ENCODE measurements around the gene ZBED6. TPM values are rescaled to one million over a fixed set of nuclear protein-coding genes. Genes with fewer than 3 reads are reported as not detected.
"Not testable (repeated sequence)": the region's sequence is repeated elsewhere in the genome, so short reads cannot be mapped to it uniquely, and the experiment has no call there.

Gene ZBED6
- total and polyA plus RNA-seq, 4 donors = 2.4 to 14.1 (median 3.9) TPM

GRCh38 chr1:203791498-203791897, 3.9 kb upstream of the ZBED6 start (continued):
- TF ChIP-seq CTCF (IDR thresholded peaks at IDR 0.05; ENCODE audit: low read depth, low read length, missing input control) = no peak
- TF ChIP-seq ATF3 (IDR thresholded peaks at IDR 0.05) = no peak
- TF ChIP-seq FOXA2 (IDR thresholded peaks at IDR 0.05) = no peak
- TF ChIP-seq HNF4G (IDR thresholded peaks at IDR 0.05) = no peak
- TF ChIP-seq EGR1 (IDR thresholded peaks at IDR 0.05; ENCODE audit: low read depth in 2 of 2) = no peak
- TF ChIP-seq NR2F2 (IDR thresholded peaks at IDR 0.05) = no peak

DNA sequence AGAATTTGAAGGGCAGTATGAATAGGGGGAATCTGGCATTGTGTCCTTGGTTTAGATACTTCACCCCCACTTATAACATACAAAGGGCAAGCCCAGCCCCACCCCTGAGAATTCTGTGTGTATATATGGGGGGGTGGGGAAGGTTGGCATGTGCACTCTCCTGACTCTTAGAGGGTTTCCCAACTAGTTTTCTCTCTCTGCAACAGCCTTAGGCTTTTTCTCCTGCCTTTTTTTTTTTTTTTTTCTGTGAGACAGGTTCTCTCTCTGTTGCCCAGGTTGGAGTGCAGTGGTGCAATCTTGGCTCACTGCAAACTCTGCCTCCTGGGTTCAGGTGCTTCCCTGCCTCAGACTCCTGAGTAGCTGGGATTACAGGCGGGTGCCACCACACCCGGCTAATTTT, 2.9 kb upstream of the ZBED6 start:
- no peaks in the 10 kb centered on the region for H3K36me3 ChIP-seq (ENCODE audit: control insufficient read depth in 4 of 4, insufficient read depth in 3 of 4, low read depth in 1 of 4, low read length in 3 of 4)
- WGBS = 94% methylated on average over 2 of the region's 2 CpGs
- H3K4me3 ChIP-seq (ENCODE audit: low read depth in 1 of 3, low read length in 3 of 3) = no peak overlapping the region
- TF ChIP-seq HNF4G (IDR thresholded peaks at IDR 0.05) = no peak
- TF ChIP-seq, protein P1, sequence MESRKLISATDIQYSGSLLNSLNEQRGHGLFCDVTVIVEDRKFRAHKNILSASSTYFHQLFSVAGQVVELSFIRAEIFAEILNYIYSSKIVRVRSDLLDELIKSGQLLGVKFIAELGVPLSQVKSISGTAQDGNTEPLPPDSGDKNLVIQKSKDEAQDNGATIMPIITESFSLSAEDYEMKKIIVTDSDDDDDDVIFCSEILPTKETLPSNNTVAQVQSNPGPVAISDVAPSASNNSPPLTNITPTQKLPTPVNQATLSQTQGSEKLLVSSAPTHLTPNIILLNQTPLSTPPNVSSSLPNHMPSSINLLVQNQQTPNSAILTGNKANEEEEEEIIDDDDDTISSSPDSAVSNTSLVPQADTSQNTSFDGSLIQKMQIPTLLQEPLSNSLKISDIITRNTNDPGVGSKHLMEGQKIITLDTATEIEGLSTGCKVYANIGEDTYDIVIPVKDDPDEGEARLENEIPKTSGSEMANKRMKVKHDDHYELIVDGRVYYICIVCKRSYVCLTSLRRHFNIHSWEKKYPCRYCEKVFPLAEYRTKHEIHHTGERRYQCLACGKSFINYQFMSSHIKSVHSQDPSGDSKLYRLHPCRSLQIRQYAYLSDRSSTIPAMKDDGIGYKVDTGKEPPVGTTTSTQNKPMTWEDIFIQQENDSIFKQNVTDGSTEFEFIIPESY (IDR thresholded peaks at IDR 0.05) = no peak
- no peak for TF ChIP-seq SP1 (IDR thresholded peaks at IDR 0.05)
- no peak for TF ChIP-seq GABPA (IDR thresholded peaks at IDR 0.05 in 1 of 2, conservative IDR thresholded peaks at IDR 0.05 in 1 of 2)
- no peak for TF ChIP-seq CTCF (IDR thresholded peaks at IDR 0.05; ENCODE audit: low read depth, low read length, missing input control)
- peaks cover 2 to 10% (median 6%) of the 10 kb centered on the region in 4 donors for H3K4me1 ChIP-seq (ENCODE audit: control insufficient read depth in 4 of 4, insufficient read depth in 4 of 4, low read length in 3 of 4)
- no peak for DNase-seq (ENCODE audit: low spot score)
- no peak overlapping the region for H3K27ac ChIP-seq (ENCODE audit: low read depth in 1 of 2, low read length in 2 of 2)
- H3K9ac ChIP-seq (ENCODE audit: low read depth in 1 of 2, low read length in 2 of 2) = no peak overlapping the region
- H3K9me3 ChIP-seq (ENCODE audit: control insufficient read depth in 4 of 4, low read length in 3 of 4) = no peaks in the 10 kb centered on the region
- H3K27me3 ChIP-seq (ENCODE audit: control insufficient read depth in 4 of 4, insufficient read depth in 4 of 4, low read length in 3 of 4) = no peaks in the 10 kb centered on the region

DNA sequence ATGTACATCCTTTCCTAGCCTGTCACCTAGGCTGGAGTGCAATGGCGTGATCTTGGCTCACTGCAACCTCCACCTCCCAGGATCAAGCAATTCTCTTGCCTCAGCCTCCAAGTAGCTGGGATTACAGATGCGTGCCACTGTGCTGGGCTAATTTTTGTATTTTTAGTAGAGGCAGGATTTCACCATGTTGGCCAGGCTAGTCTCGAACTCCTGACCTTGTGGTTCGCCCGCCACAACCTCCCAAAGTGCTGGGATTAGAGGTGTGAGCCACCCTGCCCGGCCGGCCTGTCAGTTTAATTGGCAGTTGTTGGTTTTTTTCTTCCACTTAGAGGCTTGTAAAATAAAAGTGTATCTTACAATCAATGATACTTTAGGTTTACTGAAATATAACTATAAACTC, 1.9 kb upstream of the ZBED6 start:
- not testable (repeated sequence) for H3K36me3 ChIP-seq (ENCODE audit: control insufficient read depth in 4 of 4, insufficient read depth in 3 of 4, low read depth in 1 of 4, low read length in 3 of 4); H3K4me3 ChIP-seq (ENCODE audit: low read depth in 1 of 3, low read length in 3 of 3); H3K27me3 ChIP-seq (ENCODE audit: control insufficient read depth in 4 of 4, insufficient read depth in 4 of 4, low read length in 3 of 4); DNase-seq (ENCODE audit: low spot score); H3K9ac ChIP-seq (ENCODE audit: low read depth in 1 of 2, low read length in 2 of 2); H3K9me3 ChIP-seq (ENCODE audit: control insufficient read depth in 4 of 4, low read length in 3 of 4); H3K27ac ChIP-seq (ENCODE audit: low read depth in 1 of 2, low read length in 2 of 2)
- WGBS = 97% methylated on average over 7 of the region's 7 CpGs
- peaks cover 4 to 19% (median 9%) of the 10 kb centered on the region in 4 donors for H3K4me1 ChIP-seq (ENCODE audit: control insufficient read depth in 4 of 4, insufficient read depth in 4 of 4, low read length in 3 of 4)
